CD4-positive, alpha-beta T cell treated with Interleukin-15 for 4 hours (primary cell): ENCODE measurements around the gene RGS13.
"Not testable (repeated sequence)": the region's sequence is repeated elsewhere in the genome, so short reads cannot be mapped to it uniquely, and the experiment has no call there.

Experiments used
- DNase-seq: peaks from one replicate; pipeline ENCODE4 v3.0.0-alpha.2; 2020; ENCODE audit warnings: low spot score

The RGS13 gene

GRCh38 chr1:192675716-192676115, 39.8 kb downstream of the RGS13 start:
- no peak for DNase-seq

GRCh38 chr1:192678099-192678498, 42.2 kb downstream of the RGS13 start:
- DNase-seq = no peak

- DNase-seq = no peak
Measured at GRCh38 chr1:192682335-192682734, 46.4 kb downstream of the RGS13 start.

GRCh38 chr1:192683081-192683480, 47.1 kb downstream of the RGS13 start:
- not testable (repeated sequence) for DNase-seq

- no peak for DNase-seq
Measured at GRCh38 chr1:192689459-192689858, 53.5 kb downstream of the RGS13 start.

GRCh38 chr1:192691041-192691440, 55.1 kb downstream of the RGS13 start:
- no peak for DNase-seq

- no peak for DNase-seq
Measured at GRCh38 chr1:192696082-192696481, 60.1 kb downstream of the RGS13 start.

GRCh38 chr1:192697771-192698170, 61.8 kb downstream of the RGS13 start:
- DNase-seq = no peak

GRCh38 chr1:192698731-192699130, 62.8 kb downstream of the RGS13 start:
- no peak for DNase-seq

- DNase-seq = no peak
Measured at GRCh38 chr1:192700834-192701271, 64.9 kb downstream of the RGS13 start.

- DNase-seq = no peak
Measured at GRCh38 chr1:192702212-192702902, 66.4 kb downstream of the RGS13 start.

- DNase-seq = no peak
Measured at GRCh38 chr1:192703283-192704206, 67.6 kb downstream of the RGS13 start.

GRCh38 chr1:192705510-192705909, 69.6 kb downstream of the RGS13 start:
- DNase-seq = no peak

- no peak for DNase-seq
Measured at GRCh38 chr1:192706936-192707335, 71.0 kb downstream of the RGS13 start.

- no peak for DNase-seq
Measured at GRCh38 chr1:192707978-192708547, 72.1 kb downstream of the RGS13 start.

GRCh38 chr1:192709544-192709943, 73.6 kb downstream of the RGS13 start:
- DNase-seq = no peak
